ENCODE measurements around the gene GRIA1.
"Not testable (repeated sequence)": the region's sequence is repeated elsewhere in the genome, so short reads cannot be mapped to it uniquely, and the experiment has no call there.

Gene GRIA1

GRCh38 chr5:153835891-153836515, 345.5 kb downstream of the GRIA1 start:
- no peak for DNase-seq (ENCODE audit: low read depth)

GRCh38 chr5:153849303-153850113, 359.0 kb downstream of the GRIA1 start:
- DNase-seq (ENCODE audit: low read depth) = not testable (repeated sequence)

- no peak for DNase-seq (ENCODE audit: low read depth)
These were observed 369.9 kb downstream of the GRIA1 start for GRCh38 chr5:153860195-153860886.

- not testable (repeated sequence) for DNase-seq (ENCODE audit: low read depth)
These were observed 372.4 kb downstream of the GRIA1 start for GRCh38 chr5:153862906-153863305.
